ENCODE results near the gene HCRTR1.

Gene HCRTR1

GRCh38 chr1:31642897-31643296 is 25.4 kb downstream of the HCRTR1 start:
- in situ Hi-C loops (cut with HindIII; ENCODE audit: low pct_ligation_motif_present, low pct_unique_long_range_greater_than_20kb, low sequenced_read_pairs): no loop called here
- DNase-seq: no peak

GRCh38 chr1:31643976-31644559 is 26.6 kb downstream of the HCRTR1 start:
- in situ Hi-C loops (cut with HindIII; ENCODE audit: low pct_ligation_motif_present, low pct_unique_long_range_greater_than_20kb, low sequenced_read_pairs): no loop called here
- no peak for DNase-seq

- peak; percentile 96 for DNase-seq
- in situ Hi-C loops (cut with HindIII; ENCODE audit: low pct_ligation_motif_present, low pct_unique_long_range_greater_than_20kb, low sequenced_read_pairs): no loop called here
Observed at GRCh38 chr1:31644560-31645273, 27.2 kb downstream of the HCRTR1 start, which contains the start of gene PEF1. TSS of gene PEF1 (minus strand) at chr1:31644876. CDS start at chr1:31644864, 12 bp downstream.

- in situ Hi-C loops (cut with HindIII; ENCODE audit: low pct_ligation_motif_present, low pct_unique_long_range_greater_than_20kb, low sequenced_read_pairs): no loop called here
- DNase-seq: no peak
Observed at GRCh38 chr1:31645274-31645568, 27.7 kb downstream of the HCRTR1 start.

- no peak for DNase-seq
- in situ Hi-C loops (cut with HindIII; ENCODE audit: low pct_ligation_motif_present, low pct_unique_long_range_greater_than_20kb, low sequenced_read_pairs): no loop called here
Observed at GRCh38 chr1:31646259-31646960, 28.9 kb downstream of the HCRTR1 start.

- no peak for DNase-seq
Observed at GRCh38 chr1:31647106-31647505, 29.6 kb downstream of the HCRTR1 start.

GRCh38 chr1:31648190-31648589 is 30.7 kb downstream of the HCRTR1 start:
- DNase-seq: no peak
- in situ Hi-C loops (cut with HindIII; ENCODE audit: low pct_ligation_motif_present, low pct_unique_long_range_greater_than_20kb, low sequenced_read_pairs): no loop called here

More at GRCh38 chr1:31647106-31647505, 29.6 kb downstream of the HCRTR1 start:
- in situ Hi-C loops (cut with HindIII; ENCODE audit: low pct_ligation_motif_present, low pct_unique_long_range_greater_than_20kb, low sequenced_read_pairs): no loop called here

GRCh38 chr1:31648641-31649357 is 31.3 kb downstream of the HCRTR1 start:
- in situ Hi-C loops (cut with HindIII; ENCODE audit: low pct_ligation_motif_present, low pct_unique_long_range_greater_than_20kb, low sequenced_read_pairs): no loop called here
- no peak for DNase-seq

GRCh38 chr1:31650161-31651088 is 32.9 kb downstream of the HCRTR1 start:
- in situ Hi-C loops (cut with HindIII; ENCODE audit: low pct_ligation_motif_present, low pct_unique_long_range_greater_than_20kb, low sequenced_read_pairs): no loop called here
- DNase-seq: no peak

GRCh38 chr1:31651089-31651420 is 33.6 kb downstream of the HCRTR1 start:
- DNase-seq: no peak
- in situ Hi-C loops (cut with HindIII; ENCODE audit: low pct_ligation_motif_present, low pct_unique_long_range_greater_than_20kb, low sequenced_read_pairs): no loop called here

GRCh38 chr1:31651766-31652165 is 34.3 kb downstream of the HCRTR1 start:
- DNase-seq: no peak
- in situ Hi-C loops (cut with HindIII; ENCODE audit: low pct_ligation_motif_present, low pct_unique_long_range_greater_than_20kb, low sequenced_read_pairs): no loop called here

- no peak for DNase-seq
- in situ Hi-C loops (cut with HindIII; ENCODE audit: low pct_ligation_motif_present, low pct_unique_long_range_greater_than_20kb, low sequenced_read_pairs): no loop called here
Observed at GRCh38 chr1:31652891-31653499, 35.5 kb downstream of the HCRTR1 start.

- in situ Hi-C loops (cut with HindIII; ENCODE audit: low pct_ligation_motif_present, low pct_unique_long_range_greater_than_20kb, low sequenced_read_pairs): no loop called here
- no peak for DNase-seq
Observed at GRCh38 chr1:31653717-31654473, 36.4 kb downstream of the HCRTR1 start.

- no peak for DNase-seq
- in situ Hi-C loops (cut with HindIII; ENCODE audit: low pct_ligation_motif_present, low pct_unique_long_range_greater_than_20kb, low sequenced_read_pairs): no loop called here
Observed at GRCh38 chr1:31654474-31654776, 36.9 kb downstream of the HCRTR1 start.

- in situ Hi-C loops (cut with HindIII; ENCODE audit: low pct_ligation_motif_present, low pct_unique_long_range_greater_than_20kb, low sequenced_read_pairs): no loop called here
- no peak for DNase-seq
Observed at GRCh38 chr1:31655104-31655503, 37.6 kb downstream of the HCRTR1 start.

GRCh38 chr1:31655756-31656155 is 38.3 kb downstream of the HCRTR1 start:
- DNase-seq: no peak
- in situ Hi-C loops (cut with HindIII; ENCODE audit: low pct_ligation_motif_present, low pct_unique_long_range_greater_than_20kb, low sequenced_read_pairs): no loop called here

- DNase-seq: no peak
- in situ Hi-C loops (cut with HindIII; ENCODE audit: low pct_ligation_motif_present, low pct_unique_long_range_greater_than_20kb, low sequenced_read_pairs): no loop called here
Observed at GRCh38 chr1:31657020-31657804, 39.7 kb downstream of the HCRTR1 start.

All from ACHN (cell line).